OCI-LY3 (cell line): ENCODE data around the gene GALT.

Experiments
- H2AFZ ChIP-seq: fragments of 200-600, 300-600 bp; shearing (Covaris generic); 2 replicates; pipeline ENCODE4 v1.6.0; 2014; ENCODE audit warnings: antibody characterized with exemption, low read depth, low read length
- H3K27ac ChIP-seq: fragments of 200-600, 300-600 bp; sonication (generic); 2 replicates; pipeline ENCODE4 v1.5.1; 2014; ENCODE audit warnings: mild to moderate bottlenecking, low read length, moderate library complexity, mixed read lengths
- H3K27me3 ChIP-seq: fragments of 200-600, 300-600 bp; sonication (generic); 2 replicates; pipeline ENCODE4 v1.6.1; 2014; ENCODE audit warnings: low read depth, low read length, mixed read lengths
- H3K36me3 ChIP-seq: fragments of 200-600, 300-600 bp; sonication (generic); replicated peaks from 2 replicates; pipeline ENCODE3; 2014; ENCODE audit warnings: low read depth, low read length, mixed read lengths
- H3K4me1 ChIP-seq: fragments of 300-600, 200-600 bp; sonication (generic); 2 replicates; pipeline ENCODE4 v1.6.1; 2014; ENCODE audit warnings: low read length, mixed read lengths
- H3K4me2 ChIP-seq: fragments of 200-600, 300-600 bp; sonication (generic); 2 replicates; pipeline ENCODE4 v1.6.1; 2014; ENCODE audit warnings: low read length, mixed read lengths
- H3K4me3 ChIP-seq: fragments of 300-600, 200-600 bp; sonication (generic); 2 replicates; pipeline ENCODE4 v1.5.1; 2014; ENCODE audit warnings: antibody characterized with exemption, mild to moderate bottlenecking, low read length, moderate library complexity
- H3K79me2 ChIP-seq: fragments of 300-600, 200-600 bp; shearing (Covaris generic); 2 replicates; pipeline ENCODE4 v1.6.1; 2014; ENCODE audit warnings: mild to moderate bottlenecking, low read length, mixed read lengths
- H3K9ac ChIP-seq: fragments of 300-600, 200-600 bp; shearing (Covaris generic); 2 replicates; pipeline ENCODE4 v1.6.0; 2014; ENCODE audit warnings: mild to moderate bottlenecking, low read length, moderate library complexity
- H3K9me3 ChIP-seq: fragments of 200-600, 300-600 bp; shearing (Covaris generic); 2 replicates; pipeline ENCODE4 v1.6.1; 2014; ENCODE audit warnings: low read length, mixed read lengths; ENCODE audit not compliant: insufficient read depth
- H4K20me1 ChIP-seq: fragments of 200-600, 300-600 bp; sonication (generic); 2 replicates; pipeline ENCODE4 v1.6.1; 2016; ENCODE audit warnings: low read length, mixed read lengths; ENCODE audit not compliant: insufficient read depth
- EZH2phosphoT487 ChIP-seq: fragments of 200-600 bp; shearing (Covaris generic); IDR thresholded peaks from 2 replicates; pipeline ENCODE4 v1.6.1; 2018; ENCODE audit warnings: antibody characterized with exemption, mixed run types, low read depth
- TF ChIP-seq, protein P1 (sequence below): fragments of 200-600, 300-600 bp; sonication (generic); IDR thresholded peaks from 2 replicates; pipeline ENCODE4 v1.5.1; 2014; ENCODE audit warnings: antibody characterized with exemption, low read length, low read depth

Gene GALT

DNA sequence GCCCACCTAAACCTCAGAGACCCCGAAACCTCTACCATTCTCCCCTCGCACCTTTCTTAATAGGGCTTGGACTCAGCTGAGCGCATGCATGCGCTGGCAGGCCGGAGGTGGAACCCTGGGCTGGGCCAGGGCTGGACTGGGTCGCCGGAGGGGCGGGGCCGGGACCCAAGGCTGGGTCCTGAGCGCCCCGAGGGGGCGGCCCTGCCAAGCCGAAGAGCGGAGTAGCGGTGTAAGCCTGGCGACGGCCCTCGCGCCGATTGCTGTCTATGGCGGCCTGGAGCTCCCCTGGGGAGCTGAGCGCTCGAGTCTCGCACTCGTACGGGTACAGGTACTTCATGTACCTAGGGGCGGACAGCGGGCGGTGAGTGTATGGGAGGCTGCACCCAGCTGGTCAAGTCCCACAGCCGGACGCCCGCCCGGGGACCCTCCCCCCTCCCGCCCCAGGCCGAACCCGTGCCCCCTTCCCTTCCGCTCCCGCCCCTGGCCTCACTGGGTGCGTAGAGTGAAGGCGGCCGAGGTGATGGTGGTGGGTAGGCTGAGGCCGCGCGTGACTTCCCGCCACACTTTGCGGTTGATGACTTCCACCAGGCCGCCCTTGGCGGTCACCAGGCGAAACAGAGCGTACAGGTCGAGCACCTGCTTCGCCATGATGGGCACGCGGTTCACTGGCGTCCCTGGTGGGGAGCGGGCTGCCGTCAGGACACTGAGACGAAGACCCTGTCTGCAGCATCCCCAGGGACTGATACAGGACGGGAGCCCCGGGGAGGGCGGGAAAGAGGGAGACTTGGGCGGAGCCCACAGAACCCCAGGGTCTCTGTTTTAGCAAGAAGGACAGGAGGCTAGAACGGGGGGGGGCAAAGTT is 22.9 kb upstream of the GALT start:
- no peak for TF ChIP-seq EZH2phosphoT487
- TF ChIP-seq, protein P1, sequence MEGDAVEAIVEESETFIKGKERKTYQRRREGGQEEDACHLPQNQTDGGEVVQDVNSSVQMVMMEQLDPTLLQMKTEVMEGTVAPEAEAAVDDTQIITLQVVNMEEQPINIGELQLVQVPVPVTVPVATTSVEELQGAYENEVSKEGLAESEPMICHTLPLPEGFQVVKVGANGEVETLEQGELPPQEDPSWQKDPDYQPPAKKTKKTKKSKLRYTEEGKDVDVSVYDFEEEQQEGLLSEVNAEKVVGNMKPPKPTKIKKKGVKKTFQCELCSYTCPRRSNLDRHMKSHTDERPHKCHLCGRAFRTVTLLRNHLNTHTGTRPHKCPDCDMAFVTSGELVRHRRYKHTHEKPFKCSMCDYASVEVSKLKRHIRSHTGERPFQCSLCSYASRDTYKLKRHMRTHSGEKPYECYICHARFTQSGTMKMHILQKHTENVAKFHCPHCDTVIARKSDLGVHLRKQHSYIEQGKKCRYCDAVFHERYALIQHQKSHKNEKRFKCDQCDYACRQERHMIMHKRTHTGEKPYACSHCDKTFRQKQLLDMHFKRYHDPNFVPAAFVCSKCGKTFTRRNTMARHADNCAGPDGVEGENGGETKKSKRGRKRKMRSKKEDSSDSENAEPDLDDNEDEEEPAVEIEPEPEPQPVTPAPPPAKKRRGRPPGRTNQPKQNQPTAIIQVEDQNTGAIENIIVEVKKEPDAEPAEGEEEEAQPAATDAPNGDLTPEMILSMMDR: no peak
- Histone ChIP-seq H3K79me2 (no peaks in the 10 kb centered on the region), H3K36me3 (no peaks in the 10 kb centered on the region), H2AFZ (no peak overlapping the region), H3K4me3 (no peak overlapping the region), H4K20me1 (no peaks in the 10 kb centered on the region), H3K4me2 (no peak overlapping the region), H3K27me3 (peaks cover 31% of the 10 kb centered on the region), H3K9me3 (no peaks in the 10 kb centered on the region), H3K9ac (no peak overlapping the region), H3K4me1 (peaks cover 17% of the 10 kb centered on the region), H3K27ac (no peak overlapping the region)

DNA sequence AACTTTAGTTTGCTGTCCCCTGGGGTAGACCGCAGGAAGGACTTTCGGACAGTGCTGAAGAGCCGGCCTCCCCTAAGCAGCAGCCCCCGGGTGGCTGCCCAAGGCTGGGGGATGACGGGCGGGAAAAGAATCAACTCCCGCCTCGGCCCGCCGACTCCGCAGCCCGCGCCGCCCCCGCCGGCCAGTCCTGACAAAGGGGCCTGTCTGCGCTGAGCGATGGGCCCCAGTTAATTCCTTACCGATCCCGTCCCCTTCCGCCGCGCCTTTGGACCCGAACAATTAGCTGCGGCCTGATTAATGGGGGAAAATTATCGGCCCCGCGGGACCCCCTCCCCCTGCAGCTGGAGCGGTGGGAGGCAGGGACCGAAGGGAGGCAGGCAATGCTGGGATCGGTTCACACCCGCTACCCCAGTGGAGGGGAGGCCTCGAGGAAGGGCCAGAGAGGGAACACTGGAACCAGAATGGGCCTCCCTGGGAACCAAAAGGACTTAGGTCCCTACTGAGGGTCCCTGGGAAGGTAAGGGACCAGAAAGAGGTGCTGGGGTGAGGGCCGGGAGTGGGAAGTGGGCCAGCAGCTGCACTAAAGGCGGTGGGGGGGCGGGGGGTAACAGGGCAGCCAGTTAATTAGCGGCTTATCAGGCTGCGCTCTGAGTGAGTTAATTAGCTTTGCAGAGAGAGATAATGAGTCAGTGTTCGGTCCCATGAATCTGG is 21.8 kb upstream of the GALT start:
- H3K4me2 ChIP-seq: no peak overlapping the region
- H3K9ac ChIP-seq: no peak overlapping the region
- H2AFZ ChIP-seq: no peak overlapping the region
- H3K4me3 ChIP-seq: no peak overlapping the region
- no peak overlapping the region for H3K27ac ChIP-seq
- peaks cover 16% of the 10 kb centered on the region for H3K4me1 ChIP-seq
- TF ChIP-seq EZH2phosphoT487: no peak
- TF ChIP-seq, protein P1: no peak
- H3K27me3 ChIP-seq: peaks cover 39% of the 10 kb centered on the region
- no peaks in the 10 kb centered on the region for H3K36me3 ChIP-seq
- H4K20me1 ChIP-seq: no peaks in the 10 kb centered on the region
- H3K9me3 ChIP-seq: no peaks in the 10 kb centered on the region
- H3K79me2 ChIP-seq: no peaks in the 10 kb centered on the region

DNA sequence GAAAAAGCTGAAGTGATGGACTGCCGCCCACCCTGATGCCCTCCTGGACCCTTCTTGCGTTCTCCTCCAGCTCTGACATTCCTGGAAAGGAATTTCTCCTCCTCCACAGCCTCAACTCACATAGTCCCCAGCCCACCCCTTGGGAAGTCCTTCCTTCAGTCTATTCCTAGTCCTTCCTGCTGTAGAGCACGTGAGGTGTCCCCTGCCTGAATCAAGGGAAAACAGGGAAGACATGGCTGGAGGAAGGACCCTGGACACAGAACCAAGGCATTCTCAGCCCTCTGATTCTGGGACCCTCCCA is 21.3 kb upstream of the GALT start:
- H4K20me1 ChIP-seq: no peaks in the 10 kb centered on the region
- no peak overlapping the region for H2AFZ ChIP-seq
- no peak overlapping the region for H3K4me2 ChIP-seq
- H3K27me3 ChIP-seq: peaks cover 42% of the 10 kb centered on the region
- no peaks in the 10 kb centered on the region for H3K79me2 ChIP-seq
- H3K9ac ChIP-seq: no peak overlapping the region
- no peaks in the 10 kb centered on the region for H3K36me3 ChIP-seq
- no peaks in the 10 kb centered on the region for H3K9me3 ChIP-seq
- H3K27ac ChIP-seq: no peak overlapping the region
- no peak overlapping the region for H3K4me3 ChIP-seq
- peaks cover 13% of the 10 kb centered on the region for H3K4me1 ChIP-seq
- TF ChIP-seq EZH2phosphoT487: no peak
- TF ChIP-seq, protein P1: no peak
